ENCODE measurements around the gene MICA. TPM values are rescaled to one million over a fixed set of nuclear protein-coding genes. Genes with fewer than 3 reads are reported as not detected.

Gene MICA
- total and polyA plus RNA-seq, 9 of the 15 experiments (the other 6 are each of a cell fraction or from before 2014, with no cell fraction given), result 11.8 to 24.6 (median 16.7) TPM

DNA sequence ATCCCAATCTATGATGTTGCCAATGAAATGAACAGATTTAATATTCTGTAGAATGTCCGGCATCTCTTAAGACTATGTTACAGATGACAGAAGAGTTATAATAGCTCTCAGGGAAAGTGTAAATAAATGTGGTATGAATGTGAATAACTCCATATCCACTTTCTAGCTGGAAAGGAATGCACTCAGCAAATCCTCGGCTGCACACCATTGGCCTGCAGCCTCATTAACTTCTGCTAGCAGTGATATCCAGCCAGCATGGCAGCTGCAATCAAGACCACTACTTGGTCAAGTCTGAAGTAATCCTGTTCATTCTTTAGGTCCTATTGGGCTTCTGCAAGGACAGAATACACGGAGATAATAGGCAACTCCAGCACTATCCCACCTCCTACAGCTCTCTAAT lies 17.3 kb upstream of the MICA start:
- no peak overlapping the region for H3K9ac ChIP-seq (ENCODE audit: insufficient read depth in 1 of 2, low read depth in 2 of 2, low read length in 2 of 2)
- no peak for ATAC-seq
- H4K20me1 ChIP-seq (replicated peaks; ENCODE audit: control insufficient read depth, insufficient read depth, low read length), result no peaks in the 10 kb centered on the region
- WGBS (ENCODE audit: insufficient coverage, low coverage, missing lambda C conversion rate), result 7% methylated on average over 3 of the region's 3 CpGs
- in situ Hi-C loops (cut with MboI) (no loop called here), intact Hi-C loops (cut with micrococcal nuclease) (no loop called here)
- H3K9me1 ChIP-seq (ENCODE audit: control insufficient read depth, insufficient read depth, low read length), result no peaks in the 10 kb centered on the region
- DNase-seq (ENCODE audit: extremely low read depth in 1 of 4, low spot score in 3 of 4), result no peak
- no peaks in the 10 kb centered on the region for H3K79me2 ChIP-seq (ENCODE audit: control insufficient read depth, insufficient read depth, low read length)
- peaks cover 35 to 45% of the 10 kb centered on the region in 2 experiments; a peak in 4 of 5 replicates for H3K27me3 ChIP-seq (ENCODE audit: control insufficient read depth in 2 of 2, insufficient read depth in 2 of 2, low read length in 2 of 2)
- H3K36me3 ChIP-seq (ENCODE audit: control insufficient read depth, insufficient read depth, low read length), result no peaks in the 10 kb centered on the region
- ChIA-PET POLR2A (interaction anchor here (1.0 to 1.2 kb wide), 2 partner anchors 8 to 156 kb away, joined by 3 read pairs; partner anchors contain the start of gene DDX39B), CTCF (ENCODE audit: low intra/inter-chr PET ratio) (no interaction called here)
- FAIRE-seq, result no peak
- BruUV-seq (replicated peaks), result no TSS peak
- H3K9me3 ChIP-seq (replicated peaks; ENCODE audit: control insufficient read depth, insufficient read depth, low read depth, low read length), result no peaks in the 10 kb centered on the region
- no peak overlapping the region for H3K4me3 ChIP-seq
- H3K4me2 ChIP-seq (ENCODE audit: insufficient read depth, low read length), result no peak overlapping the region
- no peaks in the 10 kb centered on the region for H3K4me1 ChIP-seq (replicated peaks in 1 of 2; ENCODE audit: control insufficient read depth in 2 of 2, insufficient read depth in 2 of 2, low read length in 2 of 2)
- no peak overlapping the region for H3K27ac ChIP-seq (ENCODE audit: extremely low read depth, low read depth, low read length)
- no peak overlapping the region for H2AFZ ChIP-seq (ENCODE audit: low read depth, low read length)
- TF ChIP-seq TBP (optimal IDR thresholded peaks at IDR 0.05; ENCODE audit: low read depth, low read length) (no peak), CSDE1 (IDR thresholded peaks at IDR 0.05) (no peak), ZZZ3 (IDR thresholded peaks at IDR 0.05) (no peak), ZNF263 (CRISPR knock-in tag; IDR thresholded peaks at IDR 0.05; ENCODE audit: borderline replicate concordance) (no peak), EHMT2 (IDR thresholded peaks at IDR 0.05) (no peak), BDP1 (IDR thresholded peaks at IDR 0.05; ENCODE audit: insufficient read depth, insufficient read length) (no peak), MIER1 (IDR thresholded peaks at IDR 0.05; ENCODE audit: low read depth) (no peak), NCOR1 (IDR thresholded peaks at IDR 0.05) (no peak), ZNF143 (CRISPR knock-in tag; IDR thresholded peaks at IDR 0.05) (no peak), PTBP1 (IDR thresholded peaks at IDR 0.05; ENCODE audit: low read depth, low read length) (no peak), ZNF76 (CRISPR knock-in tag; IDR thresholded peaks at IDR 0.05; ENCODE audit: borderline replicate concordance) (no peak)
- TF ChIP-seq, protein P1, sequence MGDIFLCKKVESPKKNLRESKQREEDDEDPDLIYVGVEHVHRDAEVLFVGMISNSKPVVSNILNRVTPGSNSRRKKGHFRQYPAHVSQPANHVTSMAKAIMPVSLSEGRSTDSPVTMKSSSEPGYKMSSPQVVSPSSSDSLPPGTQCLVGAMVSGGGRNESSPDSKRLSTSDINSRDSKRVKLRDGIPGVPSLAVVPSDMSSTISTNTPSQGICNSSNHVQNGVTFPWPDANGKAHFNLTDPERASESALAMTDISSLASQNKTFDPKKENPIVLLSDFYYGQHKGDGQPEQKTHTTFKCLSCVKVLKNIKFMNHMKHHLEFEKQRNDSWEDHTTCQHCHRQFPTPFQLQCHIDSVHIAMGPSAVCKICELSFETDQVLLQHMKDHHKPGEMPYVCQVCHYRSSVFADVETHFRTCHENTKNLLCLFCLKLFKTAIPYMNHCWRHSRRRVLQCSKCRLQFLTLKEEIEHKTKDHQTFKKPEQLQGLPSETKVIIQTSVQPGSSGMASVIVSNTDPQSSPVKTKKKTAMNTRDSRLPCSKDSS (IDR thresholded peaks at IDR 0.05; ENCODE audit: low read depth, partially characterized antibody), result no peak
- TF ChIP-seq, protein P2, sequence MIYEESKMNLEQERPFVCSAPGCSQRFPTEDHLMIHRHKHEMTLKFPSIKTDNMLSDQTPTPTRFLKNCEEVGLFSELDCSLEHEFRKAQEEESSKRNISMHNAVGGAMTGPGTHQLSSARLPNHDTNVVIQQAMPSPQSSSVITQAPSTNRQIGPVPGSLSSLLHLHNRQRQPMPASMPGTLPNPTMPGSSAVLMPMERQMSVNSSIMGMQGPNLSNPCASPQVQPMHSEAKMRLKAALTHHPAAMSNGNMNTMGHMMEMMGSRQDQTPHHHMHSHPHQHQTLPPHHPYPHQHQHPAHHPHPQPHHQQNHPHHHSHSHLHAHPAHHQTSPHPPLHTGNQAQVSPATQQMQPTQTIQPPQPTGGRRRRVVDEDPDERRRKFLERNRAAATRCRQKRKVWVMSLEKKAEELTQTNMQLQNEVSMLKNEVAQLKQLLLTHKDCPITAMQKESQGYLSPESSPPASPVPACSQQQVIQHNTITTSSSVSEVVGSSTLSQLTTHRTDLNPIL (CRISPR knock-in tag; IDR thresholded peaks at IDR 0.05), result no peak
- TF ChIP-seq, protein P3, sequence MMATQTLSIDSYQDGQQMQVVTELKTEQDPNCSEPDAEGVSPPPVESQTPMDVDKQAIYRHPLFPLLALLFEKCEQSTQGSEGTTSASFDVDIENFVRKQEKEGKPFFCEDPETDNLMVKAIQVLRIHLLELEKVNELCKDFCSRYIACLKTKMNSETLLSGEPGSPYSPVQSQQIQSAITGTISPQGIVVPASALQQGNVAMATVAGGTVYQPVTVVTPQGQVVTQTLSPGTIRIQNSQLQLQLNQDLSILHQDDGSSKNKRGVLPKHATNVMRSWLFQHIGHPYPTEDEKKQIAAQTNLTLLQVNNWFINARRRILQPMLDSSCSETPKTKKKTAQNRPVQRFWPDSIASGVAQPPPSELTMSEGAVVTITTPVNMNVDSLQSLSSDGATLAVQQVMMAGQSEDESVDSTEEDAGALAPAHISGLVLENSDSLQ (IDR thresholded peaks at IDR 0.05), result no peak
- TF ChIP-seq, protein P4, sequence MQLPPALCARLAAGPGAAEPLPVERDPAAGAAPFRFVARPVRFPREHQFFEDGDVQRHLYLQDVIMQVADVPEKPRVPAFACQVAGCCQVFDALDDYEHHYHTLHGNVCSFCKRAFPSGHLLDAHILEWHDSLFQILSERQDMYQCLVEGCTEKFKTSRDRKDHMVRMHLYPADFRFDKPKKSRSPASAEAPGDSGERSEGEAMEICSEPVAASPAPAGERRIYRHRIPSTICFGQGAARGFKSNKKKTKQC (CRISPR knock-in tag; IDR thresholded peaks at IDR 0.05), result no peak
